GM12892 (cell line): Measurements from ENCODE around the gene SAMD4A.

ENCODE experiments used
- POLR2A ChIP-seq: IDR thresholded peaks from 2 replicates; pipeline ENCODE4 v1.6.1; 2011; ENCODE audit warnings: low read depth, low read length, control low read depth
- POLR2AphosphoS5 ChIP-seq: IDR thresholded peaks from 2 replicates; pipeline ENCODE4 v1.6.1; 2011; ENCODE audit warnings: low read depth, low read length, control low read depth
- TAF1 ChIP-seq: IDR thresholded peaks from 2 replicates; pipeline ENCODE4 v1.6.1; 2011; ENCODE audit warnings: low read depth, mild to moderate bottlenecking, control low read depth, low read length, borderline replicate concordance

DNA sequence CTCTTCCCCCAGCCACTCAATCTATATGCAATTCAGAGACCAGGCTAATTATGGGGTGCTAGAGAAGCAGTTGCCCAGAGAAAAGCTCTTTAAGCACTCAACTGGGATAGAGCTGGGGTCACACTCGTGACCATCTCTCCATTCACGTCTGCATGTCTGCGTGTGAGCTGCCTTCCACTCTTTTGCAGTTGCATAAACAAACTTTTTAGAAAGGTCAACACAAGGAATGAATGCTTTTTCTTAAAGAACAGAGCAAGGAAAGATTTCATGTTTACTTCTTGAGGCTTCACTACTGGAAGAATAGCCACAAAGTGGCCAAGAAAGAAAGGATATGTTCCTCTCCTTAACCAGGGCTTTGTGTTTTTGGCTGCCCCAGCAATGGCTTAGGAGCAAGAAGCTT is 151.1 kb downstream of the SAMD4A start:
- no peak for TF ChIP-seq TAF1
- TF ChIP-seq POLR2A = no peak
- TF ChIP-seq POLR2AphosphoS5 = no peak
